Fibroblast of lung (primary cell): ENCODE data around the gene MYO9A.

Experiments used
- EZH2 ChIP-seq: IDR thresholded peaks from 2 replicates; pipeline ENCODE4 v1.5.1; 2012; ENCODE audit warnings: low read length, control low read depth, mild to moderate bottlenecking; ENCODE audit errors: missing control alignments
- TF ChIP-seq, protein P1 (sequence below), 2 donors: IDR thresholded peaks in 1 of 2; conservative IDR thresholded peaks in 1 of 2; 1 replicate in 1 of 2; 2 replicates in 1 of 2; pipeline ENCODE4 v1.5.1; 2011 to 2012; ENCODE audit warnings: low read length in 2 of 2, control low read depth in 1 of 2, inconsistent platforms in 1 of 2, low read depth in 1 of 2, mild to moderate bottlenecking in 1 of 2

- TF ChIP-seq, protein P1, sequence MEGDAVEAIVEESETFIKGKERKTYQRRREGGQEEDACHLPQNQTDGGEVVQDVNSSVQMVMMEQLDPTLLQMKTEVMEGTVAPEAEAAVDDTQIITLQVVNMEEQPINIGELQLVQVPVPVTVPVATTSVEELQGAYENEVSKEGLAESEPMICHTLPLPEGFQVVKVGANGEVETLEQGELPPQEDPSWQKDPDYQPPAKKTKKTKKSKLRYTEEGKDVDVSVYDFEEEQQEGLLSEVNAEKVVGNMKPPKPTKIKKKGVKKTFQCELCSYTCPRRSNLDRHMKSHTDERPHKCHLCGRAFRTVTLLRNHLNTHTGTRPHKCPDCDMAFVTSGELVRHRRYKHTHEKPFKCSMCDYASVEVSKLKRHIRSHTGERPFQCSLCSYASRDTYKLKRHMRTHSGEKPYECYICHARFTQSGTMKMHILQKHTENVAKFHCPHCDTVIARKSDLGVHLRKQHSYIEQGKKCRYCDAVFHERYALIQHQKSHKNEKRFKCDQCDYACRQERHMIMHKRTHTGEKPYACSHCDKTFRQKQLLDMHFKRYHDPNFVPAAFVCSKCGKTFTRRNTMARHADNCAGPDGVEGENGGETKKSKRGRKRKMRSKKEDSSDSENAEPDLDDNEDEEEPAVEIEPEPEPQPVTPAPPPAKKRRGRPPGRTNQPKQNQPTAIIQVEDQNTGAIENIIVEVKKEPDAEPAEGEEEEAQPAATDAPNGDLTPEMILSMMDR (conservative IDR thresholded peaks at IDR 0.05 in 1 of 2, IDR thresholded peaks at IDR 0.05 in 1 of 2; ENCODE audit: low read depth in 1 of 2, low read length in 2 of 2), result no peak
- TF ChIP-seq EZH2, result no peak
Measured at GRCh38 chr15:71820127-71820526, 297.8 kb downstream of the MYO9A start.
